ENCODE measurements around the gene SHH. TPM values are rescaled to one million over a fixed set of nuclear protein-coding genes. Genes with fewer than 3 reads are reported as not detected.

Gene SHH
- total RNA-seq, 1 experiment from 2014 or later: 4.7 TPM

- TF ChIP-seq CTCF (IDR thresholded peaks at IDR 0.05; ENCODE audit: insufficient read depth in 1 of 2, low read depth in 1 of 2, low read length in 1 of 2, severe bottlenecking in 1 of 2, unreplicated experiment in 1 of 2): no peak
- intact Hi-C loops (cut with micrococcal nuclease; ENCODE audit: unreplicated experiment): no loop called here
- POLR2A ChIA-PET: no interaction called here
Measured at GRCh38 chr7:155850766-155851678, 38.8 kb upstream of the SHH start.

DNA sequence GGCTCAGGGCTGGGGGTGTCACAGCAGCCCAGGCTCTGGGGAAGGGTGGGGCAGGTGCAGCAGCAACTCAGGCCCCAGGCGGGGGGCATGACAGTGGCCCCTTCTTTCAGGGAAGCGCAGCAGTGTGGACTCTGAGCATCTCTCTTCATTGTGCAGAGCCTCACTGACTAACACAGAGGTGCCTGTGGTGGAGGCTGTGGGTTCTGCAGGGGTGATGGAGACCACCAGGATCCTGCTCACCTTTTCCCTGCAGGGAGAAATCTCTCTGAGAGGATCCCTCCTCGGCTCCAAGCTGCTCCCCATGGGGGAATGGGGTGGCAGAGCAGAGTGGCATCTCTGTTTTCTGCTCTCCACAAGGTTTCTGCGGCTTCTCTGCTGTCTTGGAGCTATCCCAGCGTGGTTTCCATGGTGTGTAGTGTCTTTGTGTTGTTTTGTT is 37.8 kb upstream of the SHH start:
- H3K36me3 Mint-ChIP-seq (ENCODE audit: insufficient read depth, unreplicated experiment): no peaks in the 10 kb centered on the region
- no peaks in the 10 kb centered on the region for H3K9me3 Mint-ChIP-seq (ENCODE audit: unreplicated experiment)
- no TSS peak for BruUV-seq (replicated peaks)
- H3K27ac Mint-ChIP-seq (ENCODE audit: unreplicated experiment): no peak overlapping the region
- intact Hi-C loops (cut with micrococcal nuclease; ENCODE audit: unreplicated experiment): no loop called here
- Histone ChIP-seq H3K9me3 (no peaks in the 10 kb centered on the region), H3K36me3 (ENCODE audit: control insufficient read depth, insufficient read depth, low read length) (no peaks in the 10 kb centered on the region), H3K4me3 (ENCODE audit: low read depth, low read length) (no peak overlapping the region), H3K27me3 (replicated peaks; ENCODE audit: control insufficient read depth, insufficient read depth, low read length) (no peaks in the 10 kb centered on the region), H3K4me1 (no peaks in the 10 kb centered on the region)
- POLR2A ChIA-PET: no interaction called here
- no peak overlapping the region for H3K4me3 Mint-ChIP-seq (ENCODE audit: unreplicated experiment)
- peaks cover 2% of the 10 kb centered on the region for H3K27me3 Mint-ChIP-seq (ENCODE audit: insufficient read depth, unreplicated experiment)
- TF ChIP-seq CTCF (IDR thresholded peaks at IDR 0.05; ENCODE audit: insufficient read depth in 1 of 2, low read depth in 1 of 2, low read length in 1 of 2, severe bottlenecking in 1 of 2, unreplicated experiment in 1 of 2): no peak
- no peak for DNase-seq
- H3K4me1 Mint-ChIP-seq (ENCODE audit: low read depth, unreplicated experiment): no peaks in the 10 kb centered on the region
- CTCF ChIA-PET: no interaction called here

More at GRCh38 chr7:155850766-155851678, 38.8 kb upstream of the SHH start:
- Histone ChIP-seq H3K27me3 (replicated peaks; ENCODE audit: control insufficient read depth, insufficient read depth, low read length) (no peaks in the 10 kb centered on the region), H3K4me1 (no peaks in the 10 kb centered on the region), H3K4me3 (ENCODE audit: low read depth, low read length) (no peak overlapping the region), H3K9me3 (no peaks in the 10 kb centered on the region), H3K36me3 (ENCODE audit: control insufficient read depth, insufficient read depth, low read length) (no peaks in the 10 kb centered on the region)
- Mint-ChIP-seq H3K36me3 (ENCODE audit: insufficient read depth, unreplicated experiment) (no peaks in the 10 kb centered on the region), H3K4me1 (ENCODE audit: low read depth, unreplicated experiment) (no peaks in the 10 kb centered on the region), H3K27me3 (ENCODE audit: insufficient read depth, unreplicated experiment) (peaks cover 2% of the 10 kb centered on the region), H3K27ac (ENCODE audit: unreplicated experiment) (no peak overlapping the region), H3K4me3 (ENCODE audit: unreplicated experiment) (no peak overlapping the region), H3K9me3 (ENCODE audit: unreplicated experiment) (no peaks in the 10 kb centered on the region)
- CTCF ChIA-PET: no interaction called here
- no TSS peak for BruUV-seq (replicated peaks)
- no peak for DNase-seq

DNA sequence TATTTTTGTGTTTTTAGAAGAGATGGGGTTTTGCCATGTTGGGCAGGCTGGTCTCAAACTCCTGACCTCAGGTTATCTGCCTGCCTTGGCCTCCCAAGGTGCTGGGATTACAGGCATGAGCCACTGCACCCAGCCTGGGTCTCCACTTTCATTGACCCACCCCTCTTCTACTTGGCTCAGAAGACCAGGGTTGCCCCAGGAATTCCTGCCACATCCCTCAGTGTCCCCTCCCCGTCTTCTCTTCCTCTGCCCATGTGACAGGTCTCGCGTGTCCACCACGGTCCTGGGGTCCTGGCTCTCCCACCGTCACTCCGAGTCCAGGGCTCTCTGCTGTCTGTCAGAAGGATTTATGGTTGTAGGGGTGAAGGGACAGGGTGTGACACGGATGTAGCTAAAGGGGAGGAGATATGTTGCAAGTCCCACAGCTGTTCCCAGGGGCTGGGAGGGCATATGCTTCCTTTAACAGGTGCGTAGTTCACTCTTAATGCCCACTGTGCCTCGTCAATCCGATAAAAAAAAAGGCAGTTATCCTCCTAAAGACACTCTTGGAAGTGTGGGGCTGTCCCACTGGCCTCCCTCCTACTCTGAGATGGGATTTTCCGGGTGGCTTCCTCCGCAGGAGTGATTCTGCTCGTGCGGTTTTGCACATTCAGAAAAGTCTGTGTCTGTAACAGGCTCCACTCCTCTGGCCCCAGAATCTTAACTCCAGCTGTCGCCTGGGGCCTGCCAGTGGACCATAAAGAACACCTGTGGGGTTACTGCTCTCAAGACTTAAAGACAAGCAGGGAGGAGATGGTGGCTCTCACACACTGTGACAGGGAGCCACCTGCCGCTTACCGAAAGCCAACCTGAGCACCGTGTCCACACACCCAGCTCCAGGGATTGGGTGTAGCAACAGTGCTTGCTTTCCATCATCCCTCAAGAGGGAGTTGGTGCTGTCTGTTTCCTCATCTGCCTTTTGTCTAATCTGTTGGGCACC is 36.7 kb upstream of the SHH start:
- H3K27ac Mint-ChIP-seq (ENCODE audit: unreplicated experiment): no peak overlapping the region
- H3K36me3 Mint-ChIP-seq (ENCODE audit: insufficient read depth, unreplicated experiment): no peaks in the 10 kb centered on the region
- intact Hi-C loops (cut with micrococcal nuclease; ENCODE audit: unreplicated experiment): no loop called here
- H3K4me1 Mint-ChIP-seq (ENCODE audit: low read depth, unreplicated experiment): no peaks in the 10 kb centered on the region
- ChIA-PET POLR2A (no interaction called here), CTCF (no interaction called here)
- Histone ChIP-seq H3K36me3 (ENCODE audit: control insufficient read depth, insufficient read depth, low read length) (no peaks in the 10 kb centered on the region), H3K9me3 (no peaks in the 10 kb centered on the region), H3K4me1 (peaks cover 6% of the 10 kb centered on the region), H3K4me3 (ENCODE audit: low read depth, low read length) (no peak overlapping the region), H3K27me3 (replicated peaks; ENCODE audit: control insufficient read depth, insufficient read depth, low read length) (no peaks in the 10 kb centered on the region)
- DNase-seq: no peak
- no peak overlapping the region for H3K4me3 Mint-ChIP-seq (ENCODE audit: unreplicated experiment)
- no peaks in the 10 kb centered on the region for H3K9me3 Mint-ChIP-seq (ENCODE audit: unreplicated experiment)
- no peak for TF ChIP-seq CTCF (IDR thresholded peaks at IDR 0.05; ENCODE audit: insufficient read depth in 1 of 2, low read depth in 1 of 2, low read length in 1 of 2, severe bottlenecking in 1 of 2, unreplicated experiment in 1 of 2)
- peaks cover 2% of the 10 kb centered on the region for H3K27me3 Mint-ChIP-seq (ENCODE audit: insufficient read depth, unreplicated experiment)
- BruUV-seq (replicated peaks): no TSS peak
